RCC 7860 (cell line): Measurements from ENCODE around the gene PLD1.
A peak's percentile ranks its signal among the peaks of the same experiment; 100 is the strongest.
"Not testable (repeated sequence)": the region's sequence is repeated elsewhere in the genome, so short reads cannot be mapped to it uniquely, and the experiment has no call there.

Experiments
- DNase-seq: peaks from one replicate; pipeline ENCODE4 v3.0.0-alpha.2; 2015; ENCODE audit warnings: low spot score
- FAIRE-seq: peaks from 2 replicates; lab custom pipeline; 2012; peaks lifted over from hg19 to GRCh38; lab: Jason Lieb, UNC

Gene PLD1

DNA sequence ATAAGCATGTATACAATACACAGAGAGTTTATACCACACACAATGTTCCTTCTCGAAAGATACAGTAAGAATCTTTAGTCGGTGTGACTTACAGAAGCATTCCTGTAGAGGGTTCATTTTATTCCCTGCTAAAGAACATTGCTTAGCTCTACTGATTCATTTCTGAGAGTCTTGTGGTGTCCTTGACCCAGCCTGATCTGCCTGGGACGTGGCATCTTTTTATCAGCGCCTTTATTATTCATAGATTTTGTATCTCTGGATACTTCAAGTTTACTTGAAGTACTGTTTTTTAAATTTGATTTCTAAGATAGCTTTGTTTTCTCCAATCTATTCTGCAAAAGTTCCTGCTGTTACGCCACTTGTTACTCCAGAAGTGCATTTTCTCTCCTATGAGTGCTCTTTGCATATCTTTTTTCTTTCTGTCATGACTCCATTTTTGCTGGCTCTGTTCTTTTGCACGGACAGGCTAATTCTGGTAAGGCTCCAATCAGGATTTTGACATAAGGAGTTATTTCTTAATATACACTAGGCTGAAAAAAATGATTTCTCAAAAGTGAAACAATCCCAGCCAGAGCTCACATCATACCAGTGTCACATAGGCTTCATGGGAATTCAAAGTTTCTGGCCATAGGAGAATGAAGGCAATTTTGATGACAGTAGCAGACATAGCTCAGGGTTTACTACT, 235.6 kb downstream of the PLD1 start:
- DNase-seq: no peak
- FAIRE-seq: no peak

DNA sequence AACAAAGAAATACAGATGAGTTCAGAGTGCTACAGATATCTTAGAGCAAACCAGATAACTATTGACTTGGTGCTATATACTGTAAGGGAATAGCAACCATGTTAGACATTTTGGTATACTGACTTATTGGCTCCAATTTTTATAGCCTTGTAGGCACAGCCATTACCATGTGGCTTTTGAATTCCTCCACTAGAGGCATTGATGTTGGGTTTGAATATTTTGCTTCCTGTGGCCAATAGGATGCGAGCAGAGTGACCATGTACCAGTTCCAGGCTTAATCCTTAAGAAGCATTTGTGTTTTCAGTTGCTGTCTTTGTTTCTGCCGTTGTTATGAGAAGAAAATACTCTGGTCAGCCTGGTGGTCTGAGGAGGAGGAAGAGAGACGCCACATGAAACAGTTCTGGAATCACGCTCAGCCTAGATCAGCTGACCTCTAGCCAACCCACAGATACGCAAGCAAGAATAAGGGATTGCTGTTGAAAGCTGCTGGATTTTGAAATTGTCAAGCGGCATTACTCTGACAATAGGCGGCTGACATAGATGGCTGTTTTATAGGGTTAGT, 240.6 kb downstream of the PLD1 start:
- no peak for DNase-seq
- no peak for FAIRE-seq

- DNase-seq (no peak), FAIRE-seq (no peak)
Measured at GRCh38 chr3:171568766-171569165, 241.5 kb downstream of the PLD1 start.

GRCh38 chr3:171566803-171567422, 243.4 kb downstream of the PLD1 start:
- FAIRE-seq (peak; percentile 88), DNase-seq (peak; percentile 56)

DNA sequence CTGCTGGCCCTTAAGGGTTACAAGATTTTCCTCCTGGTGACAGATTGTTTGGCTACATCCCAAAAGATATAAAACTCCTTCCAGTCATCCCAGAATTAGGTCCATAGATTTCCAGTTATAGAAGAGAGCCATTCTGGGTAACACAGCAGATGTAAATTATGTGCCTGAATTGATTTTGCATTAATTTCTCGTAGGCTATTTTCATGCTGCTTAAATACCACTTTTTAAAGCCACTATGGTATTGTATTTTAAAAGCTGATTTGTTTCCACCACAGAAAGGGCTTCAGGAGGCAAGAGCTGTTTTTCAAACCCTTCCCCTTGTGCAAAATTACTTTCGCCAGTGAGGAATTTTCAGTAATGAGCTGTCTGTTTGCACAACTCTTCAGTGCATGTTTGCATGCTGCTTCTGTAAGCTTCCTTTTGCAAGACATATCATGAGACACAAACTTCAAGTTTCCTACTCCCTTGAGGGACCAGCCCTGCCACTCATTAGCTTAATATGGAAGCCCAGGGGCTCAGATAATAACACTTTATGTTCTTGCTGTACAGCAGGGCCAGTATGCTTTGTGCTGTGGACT, 244.7 kb downstream of the PLD1 start:
- FAIRE-seq (no peak), DNase-seq (no peak)

DNA sequence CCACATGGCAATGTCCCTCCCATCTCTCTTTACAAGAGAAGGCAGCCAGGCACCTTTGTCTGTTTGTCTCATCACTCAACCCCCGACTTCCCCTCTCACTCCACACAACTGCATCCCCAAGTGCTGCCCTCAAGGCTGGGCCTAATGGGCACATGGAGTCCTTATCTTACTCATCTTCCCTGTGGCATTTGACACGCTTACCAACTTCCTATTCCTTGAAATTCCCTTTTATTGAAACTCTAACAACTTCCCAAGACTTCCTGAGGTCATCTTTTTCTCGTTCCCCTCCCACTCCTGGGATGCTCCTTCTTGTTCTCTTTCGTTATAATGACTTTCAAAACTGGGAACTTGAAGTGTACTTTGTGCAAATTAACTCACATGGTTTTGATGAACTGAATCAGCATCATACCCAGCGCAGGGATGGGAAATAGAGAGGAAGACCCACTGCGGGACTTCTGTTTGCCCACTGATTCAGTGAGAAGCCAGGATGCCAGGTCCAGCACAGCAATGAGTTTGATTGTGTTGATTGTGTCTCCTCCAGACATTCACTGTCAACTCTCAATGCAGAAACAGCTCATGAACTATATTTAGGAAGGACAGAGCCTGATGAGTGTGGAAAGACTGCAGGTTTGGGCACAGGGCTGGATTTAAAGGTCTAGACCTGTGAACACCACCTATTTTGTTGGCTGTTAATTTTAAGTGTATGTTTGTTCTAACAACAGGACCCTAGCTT, 245.4 kb downstream of the PLD1 start:
- FAIRE-seq: no peak
- DNase-seq: peak; percentile 18

- FAIRE-seq: no peak
- DNase-seq: no peak
Measured at GRCh38 chr3:171563298-171563697, 247.0 kb downstream of the PLD1 start.

DNA sequence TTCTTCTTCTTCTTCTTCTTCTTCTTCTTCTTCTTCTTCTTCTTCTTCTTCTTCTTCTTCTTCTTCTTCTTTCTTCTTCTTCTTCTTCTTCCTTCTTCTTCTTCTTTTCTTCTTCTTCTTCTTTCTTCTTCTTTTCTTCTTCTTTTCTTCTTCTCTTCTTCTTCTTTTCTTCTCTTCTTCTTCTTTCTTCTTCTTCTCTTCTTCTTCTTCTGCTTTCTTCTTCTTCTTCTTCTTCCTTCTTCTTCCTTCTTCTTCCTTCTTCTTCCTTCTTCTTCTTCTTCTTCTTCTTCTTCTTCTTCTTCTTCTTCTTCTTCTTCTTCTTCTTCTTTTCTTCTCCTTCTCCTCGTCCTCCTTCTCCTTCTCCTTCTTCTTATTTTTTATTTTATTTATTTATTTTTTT, 247.8 kb downstream of the PLD1 start:
- not testable (repeated sequence) for FAIRE-seq

GRCh38 chr3:171561596-171562323, 248.5 kb downstream of the PLD1 start:
- no peak for FAIRE-seq
- DNase-seq: no peak

More for the DNA sequence above, 247.8 kb downstream of the PLD1 start:
- DNase-seq: not testable (repeated sequence)

- DNase-seq: no peak
- no peak for FAIRE-seq
Measured at GRCh38 chr3:171559586-171559985, 250.7 kb downstream of the PLD1 start.

DNA sequence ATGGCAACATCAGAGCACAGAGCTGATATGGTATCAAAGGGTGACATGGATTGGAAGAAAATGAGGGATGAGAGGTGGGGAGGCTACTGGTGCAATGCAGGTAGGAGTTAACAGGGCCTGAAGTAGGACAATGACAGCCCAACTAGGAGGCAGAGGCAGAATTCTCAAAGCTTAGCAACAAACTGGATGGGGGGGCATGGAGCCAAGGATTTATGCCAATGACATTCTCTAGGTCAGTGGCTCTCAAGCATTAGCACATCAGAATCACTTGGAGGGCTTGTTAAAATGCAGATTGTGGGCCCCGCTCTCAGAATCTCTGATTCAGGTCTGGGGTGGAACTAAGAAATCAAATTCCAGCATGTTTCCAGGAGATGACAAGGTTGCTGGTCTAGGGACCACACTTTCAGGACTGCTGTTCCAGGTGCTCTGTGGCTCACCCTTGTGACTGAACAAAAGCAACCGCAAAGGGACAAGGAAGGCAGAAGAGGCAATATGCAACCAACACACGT, 252.0 kb downstream of the PLD1 start:
- FAIRE-seq (no peak), DNase-seq (no peak)

- DNase-seq (no peak), FAIRE-seq (no peak)
Measured at GRCh38 chr3:171557173-171557572, 253.1 kb downstream of the PLD1 start.

DNA sequence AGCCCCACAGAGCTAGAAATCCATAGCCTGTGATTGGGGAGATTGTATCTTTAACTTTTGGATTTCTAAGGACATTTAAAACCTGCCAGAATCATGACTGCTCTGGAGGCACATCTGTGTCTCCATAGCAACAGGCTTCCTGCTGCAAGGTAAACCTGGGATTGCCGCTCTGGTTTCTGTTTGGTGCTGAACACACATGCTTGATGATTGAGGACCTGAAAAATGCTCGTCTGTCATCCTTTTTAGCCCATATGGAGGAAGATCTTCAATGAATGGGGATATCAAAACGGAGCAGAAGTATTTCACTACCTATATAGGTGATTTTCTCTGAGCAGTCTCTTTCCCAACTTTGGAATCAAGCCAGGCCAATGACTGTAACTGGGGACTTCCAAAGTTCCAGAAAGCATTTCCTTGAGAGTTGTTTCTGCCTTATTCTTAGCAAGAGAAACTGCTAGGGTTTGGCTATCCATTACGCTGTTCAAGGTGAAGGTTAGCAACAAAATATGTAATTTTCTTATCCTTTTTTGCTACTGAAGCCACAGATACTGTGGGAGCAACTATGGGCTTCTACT, 253.6 kb downstream of the PLD1 start:
- FAIRE-seq (no peak), DNase-seq (peak; percentile 24)

GRCh38 chr3:171556148-171556547, 254.1 kb downstream of the PLD1 start:
- DNase-seq: no peak
- FAIRE-seq: no peak

GRCh38 chr3:171553086-171553485, 257.2 kb downstream of the PLD1 start:
- DNase-seq: no peak
- no peak for FAIRE-seq

DNA sequence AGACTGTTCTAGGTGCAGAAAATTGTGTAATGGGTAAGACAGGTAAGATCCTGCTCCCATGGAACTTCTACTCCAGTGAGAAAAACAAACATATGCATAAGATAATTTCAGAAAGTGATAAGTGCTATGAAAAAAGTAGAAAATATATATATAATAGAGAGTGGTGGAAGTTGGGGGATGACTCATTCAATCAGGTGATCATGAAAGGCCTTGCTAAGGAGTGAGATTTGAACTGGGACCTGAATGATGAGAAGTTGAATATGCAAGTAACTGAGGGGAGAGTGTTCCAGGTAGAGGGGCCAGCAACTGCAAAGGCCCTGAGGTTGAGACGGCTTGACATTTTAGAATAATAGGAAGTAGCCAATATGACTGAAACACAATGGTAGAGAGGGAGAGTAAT, 257.8 kb downstream of the PLD1 start:
- DNase-seq: no peak
- FAIRE-seq: no peak

DNA sequence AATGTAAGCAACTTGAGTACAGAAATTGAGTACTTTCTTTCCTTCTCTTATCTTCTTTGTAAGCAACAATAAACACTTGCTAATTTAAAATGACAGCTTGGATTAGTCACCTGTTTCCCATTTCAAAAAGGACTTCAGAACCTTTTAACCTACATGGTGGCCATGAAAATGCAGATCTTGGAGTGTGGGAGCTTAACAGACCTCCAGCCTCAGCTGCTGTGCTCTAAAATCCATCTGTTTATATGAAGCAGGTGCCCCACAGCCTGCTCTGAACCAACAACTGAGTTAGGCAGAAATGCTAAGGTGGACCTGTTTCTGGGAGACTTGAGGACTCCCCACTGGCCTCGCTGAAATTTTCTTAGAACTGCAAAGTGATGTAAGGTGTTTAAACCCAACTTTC, 259.0 kb downstream of the PLD1 start:
- FAIRE-seq: no peak
- no peak for DNase-seq
